Measurements from ENCODE around the gene SHROOM4. TPM values are rescaled to one million over a fixed set of nuclear protein-coding genes. Genes with fewer than 3 reads are reported as not detected.

SHROOM4 gene
- total and polyA plus RNA-seq, 2 donors (not counting 1 experiment from before 2014, with no cell fraction given): not detected

GRCh38 chrX:50707955-50708699 is 105.9 kb downstream of the SHROOM4 start:
- Histone ChIP-seq H3K4me1 (ENCODE audit: control insufficient read depth in 2 of 2, insufficient read depth in 2 of 2, low read length in 2 of 2) (no peaks in the 10 kb centered on the region), H3K27me3 (replicated peaks in 1 of 4; ENCODE audit: control extremely low read depth in 1 of 4, control insufficient read depth in 3 of 4, insufficient read depth in 4 of 4, low read length in 3 of 4) (no peaks in the 10 kb centered on the region), H4K20me1 (ENCODE audit: control insufficient read depth, insufficient read depth, low read length, poor library complexity, severe bottlenecking) (no peaks in the 10 kb centered on the region), H3K4me2 (replicated peaks; ENCODE audit: low read depth, low read length, poor library complexity, severe bottlenecking) (no peak overlapping the region), H3K9me3 (ENCODE audit: control extremely low read depth in 1 of 3, control insufficient read depth in 2 of 3, insufficient read depth in 1 of 3, low read length in 2 of 3) (no peaks in the 10 kb centered on the region), H3K4me3 (ENCODE audit: control extremely low read depth in 1 of 5, extremely low read depth in 1 of 5, insufficient read depth in 1 of 5, low read depth in 2 of 5, low read length in 4 of 5) (no peak overlapping the region), H2AFZ (ENCODE audit: insufficient read depth, low read depth, low read length, poor library complexity, severe bottlenecking) (no peak overlapping the region), H3K27ac (ENCODE audit: low read length in 2 of 2) (no peak overlapping the region), H3K36me3 (replicated peaks in 1 of 2; ENCODE audit: control extremely low read depth in 1 of 2, control insufficient read depth in 1 of 2, extremely low read depth in 1 of 2, insufficient read depth in 2 of 2, low read length in 1 of 2) (no peaks in the 10 kb centered on the region), H3K79me2 (ENCODE audit: control insufficient read depth, insufficient read depth, low read length) (no peaks in the 10 kb centered on the region), H3K9ac (ENCODE audit: low read length) (no peak overlapping the region)
- DNase-seq: no peak
- TF ChIP-seq EZH2 (IDR thresholded peaks at IDR 0.05; ENCODE audit: borderline replicate concordance, insufficient read depth, low read depth, low read length, poor library complexity, severe bottlenecking) (no peak), CTCF (IDR thresholded peaks at IDR 0.05) (no peak)
- WGBS (ENCODE audit: insufficient coverage): 85% methylated on average over 4 of the region's 8 CpGs
- ChIA-PET POLR2A (no interaction called here), CTCF (no interaction called here)
- ATAC-seq (ENCODE audit: low read depth): no peak
- Mint-ChIP-seq H3K4me3 (no peak overlapping the region), H3K4me1 (no peaks in the 10 kb centered on the region), H3K27me3 (no peaks in the 10 kb centered on the region), H3K9me3 (ENCODE audit: insufficient read depth) (no peaks in the 10 kb centered on the region), H3K27ac (no peak overlapping the region)
- intact Hi-C loops (cut with micrococcal nuclease): no loop called here

GRCh38 chrX:50707405-50707804 is 106.6 kb downstream of the SHROOM4 start:
- no peaks in the 10 kb centered on the region for H3K27me3 ChIP-seq (replicated peaks in 1 of 4; ENCODE audit: control extremely low read depth in 1 of 4, control insufficient read depth in 3 of 4, insufficient read depth in 4 of 4, low read length in 3 of 4)
- H4K20me1 ChIP-seq (ENCODE audit: control insufficient read depth, insufficient read depth, low read length, poor library complexity, severe bottlenecking): no peaks in the 10 kb centered on the region

More at GRCh38 chrX:50707405-50707804, 106.6 kb downstream of the SHROOM4 start:
- Mint-ChIP-seq H3K27ac (no peak overlapping the region), H3K27me3 (no peaks in the 10 kb centered on the region), H3K9me3 (ENCODE audit: insufficient read depth) (no peaks in the 10 kb centered on the region), H3K4me3 (no peak overlapping the region), H3K4me1 (no peaks in the 10 kb centered on the region)
- Histone ChIP-seq H3K9me3 (ENCODE audit: control extremely low read depth in 1 of 3, control insufficient read depth in 2 of 3, insufficient read depth in 1 of 3, low read length in 2 of 3) (no peaks in the 10 kb centered on the region), H2AFZ (ENCODE audit: insufficient read depth, low read depth, low read length, poor library complexity, severe bottlenecking) (no peak overlapping the region), H3K36me3 (replicated peaks in 1 of 2; ENCODE audit: control extremely low read depth in 1 of 2, control insufficient read depth in 1 of 2, extremely low read depth in 1 of 2, insufficient read depth in 2 of 2, low read length in 1 of 2) (no peaks in the 10 kb centered on the region), H3K4me2 (replicated peaks; ENCODE audit: low read depth, low read length, poor library complexity, severe bottlenecking) (no peak overlapping the region), H3K27ac (ENCODE audit: low read length in 2 of 2) (no peak overlapping the region), H3K79me2 (ENCODE audit: control insufficient read depth, insufficient read depth, low read length) (no peaks in the 10 kb centered on the region), H3K4me1 (ENCODE audit: control insufficient read depth in 2 of 2, insufficient read depth in 2 of 2, low read length in 2 of 2) (no peaks in the 10 kb centered on the region), H3K9ac (ENCODE audit: low read length) (no peak overlapping the region), H3K4me3 (ENCODE audit: control extremely low read depth in 1 of 5, extremely low read depth in 1 of 5, insufficient read depth in 1 of 5, low read depth in 2 of 5, low read length in 4 of 5) (no peak overlapping the region)
- CTCF ChIA-PET: no interaction called here
- no peak for TF ChIP-seq EZH2 (IDR thresholded peaks at IDR 0.05; ENCODE audit: borderline replicate concordance, insufficient read depth, low read depth, low read length, poor library complexity, severe bottlenecking)
- TF ChIP-seq CTCF (IDR thresholded peaks at IDR 0.05): no peak
- intact Hi-C loops (cut with micrococcal nuclease): no loop called here
- ATAC-seq (ENCODE audit: low read depth): no peak
- POLR2A ChIA-PET: no interaction called here
- no peak for DNase-seq
- WGBS (ENCODE audit: insufficient coverage): no CpG with 5 or more reads among the region's 2 CpGs
